Natural killer cell (primary cell): ENCODE results near the gene ZCCHC14. TPM values are rescaled to one million over a fixed set of nuclear protein-coding genes. Genes with fewer than 3 reads are reported as not detected.
A peak's percentile ranks its signal among the peaks of the same experiment; 100 is the strongest.
"Not testable (repeated sequence)": the region's sequence is repeated elsewhere in the genome, so short reads cannot be mapped to it uniquely, and the experiment has no call there.

Source experiments
- ATAC-seq, 3 donors: fragments of 150-1000 bp in 2 of 3; fragments of 200-7000 bp in 1 of 3; cut with Tn5 transposase; 1 replicate in 1 of 3; 2 replicates in 2 of 3; pipeline ENCODE4 v1.10.0; 2021; ENCODE audit warnings: mild to moderate bottlenecking in 2 of 3, moderate library complexity in 2 of 3
- DNase-seq, 2 donors: peaks; one replicate each; pipeline versions ENCODE4 v3.0.0 to v3.0.0-alpha.2; 2013 to 2021; ENCODE audit warnings: mixed read lengths in 1 of 2
- H3K27ac ChIP-seq: one replicate; pipeline ENCODE4 v1.5.1; 2013; ENCODE audit warnings: mild to moderate bottlenecking, low read length
- H3K27me3 ChIP-seq: one replicate; pipeline ENCODE4 v1.6.1; 2013; ENCODE audit warnings: low read length; ENCODE audit not compliant: control insufficient read depth, insufficient read depth
- H3K36me3 ChIP-seq: one replicate; pipeline ENCODE4 v1.6.1; 2013; ENCODE audit warnings: low read length; ENCODE audit not compliant: control insufficient read depth, insufficient read depth
- H3K4me1 ChIP-seq: one replicate; pipeline ENCODE4 v1.6.1; 2013; ENCODE audit warnings: low read length; ENCODE audit not compliant: control insufficient read depth, insufficient read depth
- H3K4me3 ChIP-seq: one replicate; pipeline ENCODE4 v1.5.1; 2013; ENCODE audit warnings: low read length
- H3K9me3 ChIP-seq: one replicate; pipeline ENCODE4 v1.6.1; 2013; ENCODE audit warnings: low read length; ENCODE audit not compliant: control insufficient read depth, insufficient read depth
- H3K27ac Mint-ChIP-seq, 2 donors: one replicate each; pipeline ENCODE4 v1.8.0; 2022; ENCODE audit warnings: mild to moderate bottlenecking in 2 of 2, mixed read lengths in 2 of 2, moderate library complexity in 1 of 2
- H3K27me3 Mint-ChIP-seq, 2 donors: one replicate each; pipeline ENCODE4 v1.8.0; 2022; ENCODE audit warnings: low read depth in 2 of 2, mixed read lengths in 2 of 2
- H3K36me3 Mint-ChIP-seq: one replicate; pipeline ENCODE4 v1.8.0; 2022; ENCODE audit warnings: mixed read lengths
- H3K4me1 Mint-ChIP-seq, 2 donors: one replicate each; pipeline ENCODE4 v1.8.0; 2022; ENCODE audit warnings: mixed read lengths in 2 of 2
- H3K4me3 Mint-ChIP-seq: one replicate; pipeline ENCODE4 v1.8.0; 2022; ENCODE audit warnings: mild to moderate bottlenecking, moderate library complexity, mixed read lengths
- H3K9me3 Mint-ChIP-seq, 2 donors: one replicate each; pipeline ENCODE4 v1.8.0; 2022; ENCODE audit warnings: mixed read lengths in 2 of 2
- WGBS: methylation state at CpG from one replicate; pipeline ENCODE4 v1.1.7; 2013; ENCODE audit warnings: missing lambda C conversion rate; ENCODE audit not compliant: insufficient coverage; 5-methylcytosine and 5-hydroxymethylcytosine counted together
- intact Hi-C: fragments of 100-400 bp; cut with micrococcal nuclease; formaldehyde crosslinking; loops from one replicate; pipeline ENCODE4 v1.14.2; 2022
- total RNA-seq, 4 donors: library from RNA; stranded (reverse); fragments of 120-200 nt in 1 of 4; gene quantifications; one replicate each; pipeline versions ENCODE4 v1.2.3 to v1.2.4, GENCODE V29; 2013 to 2022
- TF ChIP-seq, protein P1 (sequence below): fragments of 200-600 bp; IDR thresholded peaks from one replicate; pipeline ENCODE4 v1.8.0; 2022; ENCODE audit warnings: antibody characterized with exemption

Gene ZCCHC14
- total RNA-seq, 3 donors from 2014 or later (not counting 1 experiment from before 2014, with no cell fraction given) = 12.2 to 20.9 (median 19.2) TPM

DNA sequence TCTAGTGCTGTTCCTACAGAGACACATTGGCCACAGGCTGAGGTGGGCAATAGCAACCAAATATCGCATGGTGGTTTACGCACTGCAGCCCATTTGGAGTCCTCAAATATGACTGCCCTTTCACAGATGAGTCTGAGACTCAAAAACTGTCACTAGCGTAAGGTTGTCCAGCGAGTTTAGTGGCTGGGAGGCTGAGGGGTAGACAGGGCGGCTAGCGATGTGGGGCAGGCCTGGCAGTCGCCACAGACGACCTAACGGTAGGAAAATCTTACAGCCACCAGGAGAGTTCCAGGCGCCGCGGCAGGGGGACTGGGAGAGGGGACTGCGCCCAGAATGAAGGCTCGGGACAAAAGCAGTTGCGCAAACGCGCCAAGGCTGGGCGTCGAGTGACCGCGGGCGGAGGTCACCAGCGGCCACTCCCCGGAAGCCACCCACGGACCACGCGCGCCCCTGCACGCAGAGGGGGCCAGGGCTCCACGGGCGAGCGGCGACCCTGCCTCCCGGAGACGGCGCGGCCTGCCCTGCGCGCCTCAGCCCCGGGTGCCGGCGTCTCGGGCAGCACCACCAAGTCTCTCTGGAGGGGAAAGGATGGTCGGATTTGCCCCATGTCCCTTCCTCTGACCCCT lies 101.4 kb downstream of the ZCCHC14 start:
- peaks cover 54 to 58% of the 10 kb centered on the region in 2 donors for H3K4me1 Mint-ChIP-seq
- H3K9me3 Mint-ChIP-seq = no peaks in the 10 kb centered on the region
- peaks cover 43% of the 10 kb centered on the region for H3K4me1 ChIP-seq
- intact Hi-C loops = loop anchor here (10.0 kb wide), 1 partner anchor 103 kb away; the partner anchor contains the start of gene ZCCHC14
- peak overlapping the region; percentile 96 to 97 for H3K27ac Mint-ChIP-seq
- peak overlapping the region; percentile 79 for H3K27ac ChIP-seq
- ATAC-seq = no peak
- peak overlapping the region; percentile 92 for H3K4me3 Mint-ChIP-seq
- no peak for DNase-seq
- 10% methylated on average over 44 of the region's 44 CpGs for WGBS
- H3K27me3 ChIP-seq = no peaks in the 10 kb centered on the region
- H3K36me3 Mint-ChIP-seq = no peaks in the 10 kb centered on the region
- no peaks in the 10 kb centered on the region for H3K27me3 Mint-ChIP-seq
- H3K9me3 ChIP-seq = no peaks in the 10 kb centered on the region
- peak overlapping the region; percentile 40 for H3K4me3 ChIP-seq
- TF ChIP-seq, protein P1, sequence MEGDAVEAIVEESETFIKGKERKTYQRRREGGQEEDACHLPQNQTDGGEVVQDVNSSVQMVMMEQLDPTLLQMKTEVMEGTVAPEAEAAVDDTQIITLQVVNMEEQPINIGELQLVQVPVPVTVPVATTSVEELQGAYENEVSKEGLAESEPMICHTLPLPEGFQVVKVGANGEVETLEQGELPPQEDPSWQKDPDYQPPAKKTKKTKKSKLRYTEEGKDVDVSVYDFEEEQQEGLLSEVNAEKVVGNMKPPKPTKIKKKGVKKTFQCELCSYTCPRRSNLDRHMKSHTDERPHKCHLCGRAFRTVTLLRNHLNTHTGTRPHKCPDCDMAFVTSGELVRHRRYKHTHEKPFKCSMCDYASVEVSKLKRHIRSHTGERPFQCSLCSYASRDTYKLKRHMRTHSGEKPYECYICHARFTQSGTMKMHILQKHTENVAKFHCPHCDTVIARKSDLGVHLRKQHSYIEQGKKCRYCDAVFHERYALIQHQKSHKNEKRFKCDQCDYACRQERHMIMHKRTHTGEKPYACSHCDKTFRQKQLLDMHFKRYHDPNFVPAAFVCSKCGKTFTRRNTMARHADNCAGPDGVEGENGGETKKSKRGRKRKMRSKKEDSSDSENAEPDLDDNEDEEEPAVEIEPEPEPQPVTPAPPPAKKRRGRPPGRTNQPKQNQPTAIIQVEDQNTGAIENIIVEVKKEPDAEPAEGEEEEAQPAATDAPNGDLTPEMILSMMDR = no peak
- peaks cover 1% of the 10 kb centered on the region for H3K36me3 ChIP-seq

GRCh38 chr16:87390641-87391323 lies 102.0 kb downstream of the ZCCHC14 start:
- Histone ChIP-seq H3K27ac (peak overlapping the region; percentile 79), H3K4me3 (no peak overlapping the region), H3K9me3 (no peaks in the 10 kb centered on the region), H3K4me1 (peaks cover 43% of the 10 kb centered on the region), H3K27me3 (no peaks in the 10 kb centered on the region), H3K36me3 (no peaks in the 10 kb centered on the region)
- ATAC-seq (no peak), DNase-seq (no peak)
- Mint-ChIP-seq H3K27me3 (no peaks in the 10 kb centered on the region), H3K27ac (peak overlapping the region; percentile 96 to 97), H3K4me1 (peaks cover 56 to 58% of the 10 kb centered on the region in 2 donors), H3K9me3 (no peaks in the 10 kb centered on the region), H3K4me3 (peak overlapping the region; percentile 92), H3K36me3 (no peaks in the 10 kb centered on the region)
- intact Hi-C loops = loop anchor here (10.0 kb wide), 1 partner anchor 104 kb away; the partner anchor contains the start of gene ZCCHC14
- TF ChIP-seq, protein P1 = no peak
- 98% methylated on average over 22 of the region's 24 CpGs for WGBS

- Mint-ChIP-seq H3K4me3 (peak overlapping the region; percentile 62), H3K27ac (peak overlapping the region; percentile 95 to 97), H3K4me1 (peaks cover 52 to 54% of the 10 kb centered on the region in 2 donors)
- not testable (repeated sequence) for H3K36me3 ChIP-seq, H3K27me3 Mint-ChIP-seq, H3K9me3 Mint-ChIP-seq, H3K36me3 Mint-ChIP-seq, DNase-seq, H3K27ac ChIP-seq, ATAC-seq, H3K27me3 ChIP-seq, H3K4me3 ChIP-seq, H3K9me3 ChIP-seq
- peaks cover 40% of the 10 kb centered on the region for H3K4me1 ChIP-seq
- intact Hi-C loops = loop anchor here (2.0 to 10.0 kb wide), 3 partner anchors 73 to 1262 kb away; partner anchors contain the start of genes C16orf95, CYBA and ZCCHC14
- WGBS = 95% methylated on average over 8 of the region's 9 CpGs
These were observed 102.9 kb downstream of the ZCCHC14 start for GRCh38 chr16:87389914-87390313.

- ATAC-seq = no peak
- Histone ChIP-seq H3K4me1 (peaks cover 41% of the 10 kb centered on the region), H3K27me3 (no peaks in the 10 kb centered on the region), H3K27ac (peak overlapping the region; percentile 80), H3K9me3 (no peaks in the 10 kb centered on the region), H3K4me3 (no peak overlapping the region), H3K36me3 (no peaks in the 10 kb centered on the region)
- 94% methylated on average over 1 of the region's 5 CpGs for WGBS
- peak overlapping the region; percentile 95 to 97 for H3K27ac Mint-ChIP-seq
- no peaks in the 10 kb centered on the region for H3K36me3 Mint-ChIP-seq
- no peaks in the 10 kb centered on the region for H3K27me3 Mint-ChIP-seq
- no peak for DNase-seq
- no peaks in the 10 kb centered on the region for H3K9me3 Mint-ChIP-seq
- TF ChIP-seq, protein P1 = no peak
- H3K4me1 Mint-ChIP-seq = peaks cover 45 to 52% of the 10 kb centered on the region in 2 donors
- intact Hi-C loops = loop anchor here (2.0 to 5.0 kb wide), 2 partner anchors 72 to 1263 kb away; partner anchors contain the start of genes C16orf95 and CYBA
- peak overlapping the region; percentile 62 for H3K4me3 Mint-ChIP-seq
These were observed 103.6 kb downstream of the ZCCHC14 start for GRCh38 chr16:87389245-87389644.
